Gastrocnemius medialis (tissue), 4 donors: Measurements from ENCODE around the gene SYS1. TPM values are rescaled to one million over a fixed set of nuclear protein-coding genes. Genes with fewer than 3 reads are reported as not detected.

ENCODE experiments used
- ATAC-seq, 2 donors: fragments of 150-250 bp; one replicate each; pipeline ENCODE4 v1.9.1; 2016
- DNase-seq, 2 donors: peaks; one replicate each; pipeline ENCODE4 v3.0.0-alpha.2; 2019
- H3K27ac ChIP-seq, 4 donors: fragments of 200-600 bp; sonication (generic); 1 replicate in 1 of 4; 2 replicates in 3 of 4; pipeline ENCODE4 v1.5.1; 2016 to 2018; ENCODE audit warnings: mild to moderate bottlenecking in 2 of 4, moderate library complexity in 1 of 4
- H3K27me3 ChIP-seq, 3 donors: fragments of 200-600 bp; sonication (generic) in 2 of 3; 1 replicate in 1 of 3; 2 replicates in 2 of 3; pipeline versions ENCODE4 v1.5.1 to v1.6.0; 2016 to 2019; ENCODE audit warnings: mild to moderate bottlenecking in 1 of 3, moderate library complexity in 1 of 3
- H3K36me3 ChIP-seq, 2 donors: fragments of 200-600 bp; sonication (generic) in 1 of 2; one replicate each; pipeline ENCODE4 v1.5.1; 2017 to 2018
- H3K4me1 ChIP-seq, 2 donors: fragments of 200-600 bp; sonication (generic) in 1 of 2; one replicate each; pipeline ENCODE4 v1.5.1; 2016 to 2017; ENCODE audit warnings: mild to moderate bottlenecking in 2 of 2
- H3K4me3 ChIP-seq, 4 donors: fragments of 200-600 bp; sonication (generic) in 3 of 4; 1 replicate in 1 of 4; 2 replicates in 3 of 4; pipeline ENCODE4 v1.5.1; 2016 to 2019; ENCODE audit warnings: mild to moderate bottlenecking in 2 of 4
- H3K9me3 ChIP-seq, 3 donors: fragments of 200-600 bp; sonication (generic) in 2 of 3; 1 replicate in 1 of 3; 2 replicates in 2 of 3; pipeline ENCODE4 v1.5.1; 2016 to 2019
- POLR2A ChIP-seq, 2 donors: fragments of 450-650 bp; IDR thresholded peaks; one replicate each; pipeline ENCODE4 v1.6.1; 2017; ENCODE audit warnings: antibody characterized with exemption in 2 of 2, mild to moderate bottlenecking in 2 of 2, moderate library complexity in 2 of 2
- in situ Hi-C, 4 donors: fragments of 200-750 bp; cut with MboI; loops; one replicate each; pipeline versions ENCODE4 v1.15.0 to v1.8.0; 2017; ENCODE audit warnings: low sequenced_read_pairs in 4 of 4
- intact Hi-C: fragments of 100-400 bp; cut with DNase I; formaldehyde crosslinking; loops from one replicate; pipeline ENCODE4 v1.15.1; 2023; ENCODE audit warnings: low total_unique reads
- total RNA-seq, 4 donors: library from RNA; depleted of rRNA; stranded (reverse); fragments of >200 nt; gene quantifications; one replicate each; pipeline versions ENCODE4 v1.1.0 to v1.2.3, GENCODE V29; 2016
- TF ChIP-seq, protein P1 (sequence below), 5 experiments: fragments of 450-650 bp in 3 of 5; fragments of 200-600 bp in 2 of 5; sonication (generic) in 2 of 5; IDR thresholded peaks in 4 of 5; conservative IDR thresholded peaks in 1 of 5; 1 replicate in 4 of 5; 2 replicates in 1 of 5; pipeline ENCODE4 v1.5.1; 2016 to 2019; ENCODE audit warnings: antibody characterized with exemption in 5 of 5, mild to moderate bottlenecking in 3 of 5, moderate library complexity in 3 of 5

SYS1 gene
- total RNA-seq, 4 donors from 2014 or later = 34.0 to 59.5 (median 43.7) TPM

DNA sequence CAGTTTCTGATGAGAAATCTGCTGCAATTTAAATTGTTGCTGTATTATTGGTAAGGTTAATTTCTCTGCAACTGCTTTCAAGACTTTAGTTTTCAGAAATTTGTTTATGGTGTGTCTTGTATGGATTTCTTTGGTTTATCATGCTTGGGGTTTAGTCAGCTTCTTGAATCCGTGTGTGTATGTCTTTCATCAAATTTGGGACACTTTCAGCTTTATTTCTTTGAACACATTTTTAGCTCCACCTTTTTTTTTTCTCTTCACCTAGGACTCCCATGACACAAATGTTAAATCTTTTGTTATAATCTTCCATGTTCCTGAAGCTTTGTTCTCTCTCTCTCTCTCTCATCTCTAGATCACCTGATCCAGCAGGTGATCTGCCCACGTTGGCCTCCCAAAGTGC lies 28.6 kb downstream of the SYS1 start:
- Histone ChIP-seq H3K27me3 (no peaks in the 10 kb centered on the region), H3K27ac (no peak overlapping the region), H3K4me3 (no peak overlapping the region), H3K36me3 (no peaks in the 10 kb centered on the region), H3K9me3 (no peaks in the 10 kb centered on the region), H3K4me1 (no peaks in the 10 kb centered on the region)
- TF ChIP-seq POLR2A (IDR thresholded peaks at IDR 0.05) = no peak
- TF ChIP-seq, protein P1, sequence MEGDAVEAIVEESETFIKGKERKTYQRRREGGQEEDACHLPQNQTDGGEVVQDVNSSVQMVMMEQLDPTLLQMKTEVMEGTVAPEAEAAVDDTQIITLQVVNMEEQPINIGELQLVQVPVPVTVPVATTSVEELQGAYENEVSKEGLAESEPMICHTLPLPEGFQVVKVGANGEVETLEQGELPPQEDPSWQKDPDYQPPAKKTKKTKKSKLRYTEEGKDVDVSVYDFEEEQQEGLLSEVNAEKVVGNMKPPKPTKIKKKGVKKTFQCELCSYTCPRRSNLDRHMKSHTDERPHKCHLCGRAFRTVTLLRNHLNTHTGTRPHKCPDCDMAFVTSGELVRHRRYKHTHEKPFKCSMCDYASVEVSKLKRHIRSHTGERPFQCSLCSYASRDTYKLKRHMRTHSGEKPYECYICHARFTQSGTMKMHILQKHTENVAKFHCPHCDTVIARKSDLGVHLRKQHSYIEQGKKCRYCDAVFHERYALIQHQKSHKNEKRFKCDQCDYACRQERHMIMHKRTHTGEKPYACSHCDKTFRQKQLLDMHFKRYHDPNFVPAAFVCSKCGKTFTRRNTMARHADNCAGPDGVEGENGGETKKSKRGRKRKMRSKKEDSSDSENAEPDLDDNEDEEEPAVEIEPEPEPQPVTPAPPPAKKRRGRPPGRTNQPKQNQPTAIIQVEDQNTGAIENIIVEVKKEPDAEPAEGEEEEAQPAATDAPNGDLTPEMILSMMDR (IDR thresholded peaks at IDR 0.05 in 4 of 5, conservative IDR thresholded peaks at IDR 0.05 in 1 of 5) = no peak
- in situ Hi-C loops (no loop called here), intact Hi-C loops (no loop called here)
- DNase-seq (no peak), ATAC-seq (no peak)

DNA sequence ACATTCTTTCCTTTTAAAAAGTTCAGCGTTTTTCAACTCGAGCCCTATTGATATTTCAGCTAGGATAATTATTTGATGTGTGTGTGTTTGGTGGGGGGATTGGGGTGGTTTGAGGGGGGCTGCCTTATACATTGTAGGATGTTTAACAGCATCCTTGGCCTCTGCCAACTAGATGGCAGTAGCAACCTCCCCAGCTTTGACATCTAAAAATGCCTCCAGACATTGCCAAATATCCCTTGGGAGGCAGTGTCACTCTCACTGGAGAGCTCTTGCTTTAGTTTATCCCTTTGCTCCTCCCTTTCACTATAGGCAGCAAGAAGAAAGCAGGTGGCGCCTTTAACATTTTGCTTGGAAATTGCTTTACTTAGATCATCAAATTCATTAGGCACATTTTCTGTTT lies 29.8 kb downstream of the SYS1 start:
- ATAC-seq = no peak
- in situ Hi-C loops = no loop called here

DNA sequence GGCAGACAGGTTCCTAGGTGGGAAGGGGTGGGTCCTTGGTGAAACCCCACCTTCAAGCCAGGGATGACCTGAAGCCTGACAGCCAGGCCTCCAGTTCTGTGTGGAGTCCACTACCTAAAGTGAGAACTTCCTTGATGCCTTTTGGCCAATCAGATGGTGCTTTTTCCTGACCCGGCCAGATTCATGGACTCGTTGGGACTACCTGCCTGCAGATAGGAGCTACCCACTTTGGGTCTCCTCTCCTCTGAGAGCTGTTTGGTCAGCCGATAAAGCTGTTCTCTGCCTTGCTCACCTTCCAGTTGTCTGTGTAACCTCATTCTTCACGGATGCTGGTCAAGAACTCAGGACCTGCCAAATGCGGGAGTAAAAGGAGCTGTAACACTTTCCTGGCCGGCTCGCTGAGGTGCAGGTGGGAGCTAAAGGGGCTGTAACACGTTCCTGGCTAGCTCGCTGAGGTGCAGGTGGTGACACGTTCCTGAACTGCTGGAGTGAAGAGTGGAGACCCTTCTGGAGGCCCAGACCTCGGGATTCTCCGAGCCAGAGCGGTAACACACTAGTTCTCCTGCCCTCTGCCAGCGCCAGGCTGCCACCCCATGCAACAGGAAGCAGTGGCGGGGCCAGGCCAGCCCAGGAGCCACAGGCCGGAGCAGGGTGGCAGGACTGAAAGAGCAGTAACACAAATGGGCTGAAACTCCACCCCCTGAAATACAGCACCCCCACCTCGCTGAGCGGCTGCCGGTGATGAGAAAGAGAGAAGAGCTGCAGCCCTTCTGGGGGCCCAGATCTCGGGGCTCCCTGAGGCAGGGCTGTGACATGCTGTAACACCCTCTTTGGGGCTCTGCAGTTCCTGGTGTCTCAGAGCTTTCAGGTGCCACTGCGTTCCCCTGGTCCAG lies 31.5 kb downstream of the SYS1 start:
- DNase-seq = no peak
- intact Hi-C loops = no loop called here

More for the DNA sequence above, 29.8 kb downstream of the SYS1 start:
- Histone ChIP-seq H3K9me3 (no peaks in the 10 kb centered on the region), H3K4me3 (no peak overlapping the region), H3K27ac (no peak overlapping the region), H3K4me1 (no peaks in the 10 kb centered on the region), H3K36me3 (no peaks in the 10 kb centered on the region), H3K27me3 (no peaks in the 10 kb centered on the region)
- DNase-seq = no peak
- TF ChIP-seq POLR2A (IDR thresholded peaks at IDR 0.05) = no peak
- TF ChIP-seq, protein P1 (IDR thresholded peaks at IDR 0.05 in 4 of 5, conservative IDR thresholded peaks at IDR 0.05 in 1 of 5) = no peak
- intact Hi-C loops = no loop called here

DNA sequence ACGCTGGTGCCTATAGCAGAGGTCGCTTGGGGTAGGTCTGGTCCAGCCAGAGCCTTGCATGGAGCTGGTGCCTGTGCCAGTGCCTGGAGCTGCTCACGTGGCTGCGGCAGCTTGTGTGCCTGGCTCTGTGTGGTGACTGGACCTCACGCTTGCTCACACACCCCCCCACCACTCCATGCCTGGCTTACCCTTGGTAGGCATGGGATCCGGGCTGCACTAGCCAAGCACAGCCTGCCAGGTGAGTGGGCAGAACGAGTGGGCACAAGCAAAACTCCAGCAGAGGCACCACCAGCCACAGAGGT lies 32.1 kb downstream of the SYS1 start:
- in situ Hi-C loops (no loop called here), intact Hi-C loops (no loop called here)
- Histone ChIP-seq H3K4me3 (no peak overlapping the region), H3K4me1 (no peaks in the 10 kb centered on the region), H3K36me3 (no peaks in the 10 kb centered on the region), H3K27me3 (no peaks in the 10 kb centered on the region), H3K9me3 (no peaks in the 10 kb centered on the region), H3K27ac (no peak overlapping the region)
- ATAC-seq (no peak), DNase-seq (no peak)
- TF ChIP-seq, protein P1 (IDR thresholded peaks at IDR 0.05 in 4 of 5, conservative IDR thresholded peaks at IDR 0.05 in 1 of 5) = no peak
- no peak for TF ChIP-seq POLR2A (IDR thresholded peaks at IDR 0.05)

More for the DNA sequence above, 31.5 kb downstream of the SYS1 start:
- H3K36me3 ChIP-seq = no peaks in the 10 kb centered on the region
- no peaks in the 10 kb centered on the region for H3K27me3 ChIP-seq
- no peaks in the 10 kb centered on the region for H3K4me1 ChIP-seq
- in situ Hi-C loops = no loop called here
- H3K9me3 ChIP-seq = no peaks in the 10 kb centered on the region
- TF ChIP-seq, protein P1 (IDR thresholded peaks at IDR 0.05 in 4 of 5, conservative IDR thresholded peaks at IDR 0.05 in 1 of 5) = no peak
- TF ChIP-seq POLR2A (IDR thresholded peaks at IDR 0.05) = no peak
- no peak for ATAC-seq
- H3K4me3 ChIP-seq = no peak overlapping the region
- no peak overlapping the region for H3K27ac ChIP-seq
